Keratinocyte (primary cell): ENCODE measurements around the gene RMND5A. TPM values are rescaled to one million over a fixed set of nuclear protein-coding genes. Genes with fewer than 3 reads are reported as not detected.

Experiments
- DNase-seq: peaks from one replicate; pipeline ENCODE4 v3.0.0-alpha.2; 2011; ENCODE audit warnings: low read depth, missing footprints, low spot score
- FAIRE-seq: peaks from 2 replicates; lab custom pipeline; 2011; peaks lifted over from hg19 to GRCh38; lab: Jason Lieb, UNC
- H2AFZ ChIP-seq: 2 replicates; pipeline ENCODE4 v1.6.0; 2012; ENCODE audit warnings: low read length, control low read depth, inconsistent platforms; ENCODE audit not compliant: control insufficient read depth
- H3K27ac ChIP-seq: 2 replicates; pipeline ENCODE4 v1.5.1; 2011; ENCODE audit warnings: low read length; ENCODE audit not compliant: control insufficient read depth, insufficient read depth
- H3K27me3 ChIP-seq: 3 replicates; pipeline ENCODE4 v1.6.0; 2011; ENCODE audit warnings: low read length; ENCODE audit not compliant: control insufficient read depth, insufficient read depth; ENCODE audit errors: extremely low read depth
- H3K36me3 ChIP-seq, 2 experiments: 2 replicates in 1 of 2; 3 replicates in 1 of 2; pipeline ENCODE4 v1.5.1; 2011; ENCODE audit warnings: low read length in 2 of 2, mild to moderate bottlenecking in 1 of 2; ENCODE audit not compliant: control insufficient read depth in 2 of 2, insufficient read depth in 2 of 2; ENCODE audit errors: extremely low read depth in 1 of 2
- H3K4me1 ChIP-seq: 3 replicates; pipeline ENCODE4 v1.5.1; 2011; ENCODE audit warnings: low read length; ENCODE audit not compliant: control insufficient read depth, insufficient read depth; ENCODE audit errors: extremely low read depth
- H3K4me2 ChIP-seq: 3 replicates; pipeline ENCODE4 v1.6.0; 2011; ENCODE audit warnings: low read depth, low read length; ENCODE audit not compliant: control insufficient read depth, insufficient read depth; ENCODE audit errors: extremely low read depth
- H3K4me3 ChIP-seq, 3 experiments: fragments of 200-600 bp in 1 of 3; sonication (generic) in 1 of 3; 2 replicates in 2 of 3; 3 replicates in 1 of 3; pipeline ENCODE4 v1.5.1; 2011 to 2016; ENCODE audit warnings: low read length in 3 of 3, mild to moderate bottlenecking in 3 of 3, control low read depth in 2 of 3, inconsistent platforms in 1 of 3, low read depth in 1 of 3, mixed read lengths in 1 of 3, mixed run types in 1 of 3, moderate library complexity in 1 of 3; ENCODE audit not compliant: control insufficient read depth in 2 of 3, insufficient read depth in 2 of 3; ENCODE audit errors: extremely low read depth in 1 of 3
- H3K79me2 ChIP-seq: 2 replicates; pipeline ENCODE4 v1.6.0; 2012; ENCODE audit warnings: low read length; ENCODE audit not compliant: control insufficient read depth, insufficient read depth
- H3K9ac ChIP-seq: 3 replicates; pipeline ENCODE4 v1.6.0; 2011; ENCODE audit warnings: low read length; ENCODE audit not compliant: control insufficient read depth, insufficient read depth; ENCODE audit errors: extremely low read depth
- H3K9me1 ChIP-seq: 3 replicates; pipeline ENCODE4 v1.6.0; 2011; ENCODE audit warnings: low read length; ENCODE audit not compliant: control insufficient read depth, insufficient read depth; ENCODE audit errors: extremely low read depth
- H3K9me3 ChIP-seq: 2 replicates; pipeline ENCODE4 v1.5.1; 2012; ENCODE audit warnings: low read depth, low read length; ENCODE audit not compliant: control insufficient read depth
- H4K20me1 ChIP-seq: 3 replicates; pipeline ENCODE4 v1.6.0; 2011; ENCODE audit warnings: low read length; ENCODE audit not compliant: control insufficient read depth, insufficient read depth; ENCODE audit errors: extremely low read depth
- EZH2 ChIP-seq: IDR thresholded peaks from one replicate; pipeline ENCODE4 v1.6.1; 2012; ENCODE audit warnings: inconsistent platforms, mild to moderate bottlenecking, low read length, moderate library complexity
- dilution Hi-C: fragments of 300-500 bp; cut with MboI; formaldehyde crosslinking; loops from one replicate; pipeline ENCODE4 v1.7.0; 2020; ENCODE audit warnings: low sequenced_read_pairs; ENCODE audit not compliant: extremely low pct_ligation_motif_present
- polyA plus RNA-seq, 5 experiments: library from polyadenylated mRNA; depleted of rRNA in 3 of 5; stranded (reverse) in 3 of 5; stranded (forward) in 1 of 5; unstranded in 1 of 5; fragments of >200 nt; gene quantifications; 1 replicate in 1 of 5; 2 replicates in 3 of 5; 3 replicates in 1 of 5; pipeline versions ENCODE4 v1.2.1 to v1.2.3, GENCODE V29; 2011 to 2012; ENCODE audit warnings: missing spikeins in 2 of 5, low read depth in 1 of 5, low replicate concordance in 1 of 5
- TF ChIP-seq, protein P1 (sequence below), 3 experiments: IDR thresholded peaks in 1 of 3; conservative IDR thresholded peaks in 1 of 3; optimal IDR thresholded peaks in 1 of 3; 2 replicates in 2 of 3; 3 replicates in 1 of 3; pipeline versions ENCODE3 to v1.5.1; 2011; ENCODE audit warnings: low read length in 3 of 3, mild to moderate bottlenecking in 3 of 3, moderate library complexity in 2 of 3, control low read depth in 1 of 3, inconsistent platforms in 1 of 3; ENCODE audit not compliant: insufficient read depth in 2 of 3; ENCODE audit errors: extremely low read depth in 1 of 3

The RMND5A gene
- polyA plus RNA-seq, 1 donor (not counting 4 experiments of a cell fraction or from before 2014, with no cell fraction given), result 26.0 TPM

DNA sequence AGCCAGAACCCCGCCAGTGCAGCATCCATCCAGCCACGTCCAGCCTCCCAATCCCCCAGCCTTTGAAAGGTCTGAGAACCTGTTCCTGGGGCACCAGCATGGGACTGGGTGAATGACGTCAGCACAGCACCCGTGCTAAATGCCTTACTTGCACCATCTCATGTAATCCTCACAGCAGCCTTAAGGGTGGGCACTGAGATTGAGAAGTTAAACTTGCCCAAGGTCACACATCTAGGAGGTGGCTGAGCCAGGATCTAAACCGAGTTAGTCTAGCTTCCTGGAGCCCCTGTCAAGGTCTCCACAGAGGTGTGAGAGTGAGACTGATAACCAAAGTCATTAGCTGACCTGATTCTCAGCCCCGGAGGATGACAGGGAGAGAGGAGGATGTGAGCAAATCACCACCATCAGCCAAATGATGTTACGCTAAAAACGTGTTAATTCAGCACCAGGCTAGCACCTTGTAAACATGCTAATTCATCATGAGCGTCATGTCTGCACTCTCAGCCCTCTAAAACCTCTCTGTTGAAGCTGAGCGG lies 66.0 kb downstream of the RMND5A start:
- no peaks in the 10 kb centered on the region for H3K36me3 ChIP-seq
- H3K4me3 ChIP-seq, result no peak overlapping the region
- DNase-seq, result no peak
- TF ChIP-seq, protein P1, sequence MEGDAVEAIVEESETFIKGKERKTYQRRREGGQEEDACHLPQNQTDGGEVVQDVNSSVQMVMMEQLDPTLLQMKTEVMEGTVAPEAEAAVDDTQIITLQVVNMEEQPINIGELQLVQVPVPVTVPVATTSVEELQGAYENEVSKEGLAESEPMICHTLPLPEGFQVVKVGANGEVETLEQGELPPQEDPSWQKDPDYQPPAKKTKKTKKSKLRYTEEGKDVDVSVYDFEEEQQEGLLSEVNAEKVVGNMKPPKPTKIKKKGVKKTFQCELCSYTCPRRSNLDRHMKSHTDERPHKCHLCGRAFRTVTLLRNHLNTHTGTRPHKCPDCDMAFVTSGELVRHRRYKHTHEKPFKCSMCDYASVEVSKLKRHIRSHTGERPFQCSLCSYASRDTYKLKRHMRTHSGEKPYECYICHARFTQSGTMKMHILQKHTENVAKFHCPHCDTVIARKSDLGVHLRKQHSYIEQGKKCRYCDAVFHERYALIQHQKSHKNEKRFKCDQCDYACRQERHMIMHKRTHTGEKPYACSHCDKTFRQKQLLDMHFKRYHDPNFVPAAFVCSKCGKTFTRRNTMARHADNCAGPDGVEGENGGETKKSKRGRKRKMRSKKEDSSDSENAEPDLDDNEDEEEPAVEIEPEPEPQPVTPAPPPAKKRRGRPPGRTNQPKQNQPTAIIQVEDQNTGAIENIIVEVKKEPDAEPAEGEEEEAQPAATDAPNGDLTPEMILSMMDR (optimal IDR thresholded peaks at IDR 0.05 in 1 of 3, IDR thresholded peaks at IDR 0.05 in 1 of 3, conservative IDR thresholded peaks at IDR 0.05 in 1 of 3; ENCODE audit: extremely low read depth in 1 of 3, insufficient read depth in 2 of 3, low read length in 3 of 3), result no peak
- no peak for TF ChIP-seq EZH2
- H3K4me1 ChIP-seq, result no peaks in the 10 kb centered on the region
- no peaks in the 10 kb centered on the region for H3K79me2 ChIP-seq
- FAIRE-seq, result no peak
- H3K9me3 ChIP-seq, result no peaks in the 10 kb centered on the region
- no peak overlapping the region for H3K27ac ChIP-seq
- dilution Hi-C loops, result no loop called here
- no peaks in the 10 kb centered on the region for H3K9me1 ChIP-seq
- no peak overlapping the region for H3K9ac ChIP-seq
- H3K27me3 ChIP-seq, result peaks cover 44% of the 10 kb centered on the region
- H2AFZ ChIP-seq, result no peak overlapping the region
- peaks cover 2% of the 10 kb centered on the region for H4K20me1 ChIP-seq
- H3K4me2 ChIP-seq, result no peak overlapping the region

DNA sequence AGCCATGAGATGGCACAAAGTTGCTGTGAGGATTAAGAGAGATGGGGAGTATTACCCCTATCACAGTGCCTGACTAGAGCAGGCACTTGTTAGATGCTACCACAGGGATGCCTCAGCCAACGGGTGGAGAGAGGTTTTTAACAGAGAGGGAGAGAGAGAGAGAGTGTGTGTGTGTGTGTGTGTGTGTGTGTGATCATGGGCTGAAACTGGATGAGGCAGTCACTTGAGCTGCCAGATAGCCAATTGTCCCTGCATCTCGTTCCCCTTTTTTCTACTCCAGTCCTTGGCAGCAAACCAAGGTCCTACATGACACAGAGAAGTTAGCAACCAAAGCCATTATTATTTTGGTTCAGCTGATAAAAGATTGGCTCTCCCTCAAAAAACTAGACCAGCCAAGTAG lies 67.6 kb downstream of the RMND5A start:
- Histone ChIP-seq H3K9me3 (no peaks in the 10 kb centered on the region), H3K79me2 (no peaks in the 10 kb centered on the region), H3K9ac (no peak overlapping the region), H3K27ac (no peak overlapping the region), H3K4me1 (no peaks in the 10 kb centered on the region), H3K9me1 (no peaks in the 10 kb centered on the region), H4K20me1 (peaks cover 2% of the 10 kb centered on the region), H3K36me3 (no peaks in the 10 kb centered on the region), H3K4me2 (no peak overlapping the region), H3K27me3 (peaks cover 58% of the 10 kb centered on the region), H2AFZ (no peak overlapping the region), H3K4me3 (no peak overlapping the region)
- no peak for DNase-seq
- no peak for FAIRE-seq
- TF ChIP-seq, protein P1 (optimal IDR thresholded peaks at IDR 0.05 in 1 of 3, IDR thresholded peaks at IDR 0.05 in 1 of 3, conservative IDR thresholded peaks at IDR 0.05 in 1 of 3; ENCODE audit: extremely low read depth in 1 of 3, insufficient read depth in 2 of 3, low read length in 3 of 3), result no peak
- no peak for TF ChIP-seq EZH2
- dilution Hi-C loops, result no loop called here
